SK-N-SH (cell line): ENCODE measurements around the gene NEK6. TPM values are rescaled to one million over a fixed set of nuclear protein-coding genes. Genes with fewer than 3 reads are reported as not detected.

Experiments
- CTCF ChIA-PET: fragments of 300-600, 350-600 bp; formaldehyde crosslinking; extraction: SDS; loops from one replicate; lab custom pipeline; 2021; lab: Yijun Ruan, JAX
- POLR2A ChIA-PET: fragments of 350-600 bp; sonication (Branson Sonifier 250); formaldehyde crosslinking; extraction: SDS; loops from one replicate; lab custom pipeline; 2020; ENCODE audit warnings: antibody characterized with exemption, inconsistent platforms; lab: Yijun Ruan, JAX
- DNase-seq: peaks from one replicate; pipeline ENCODE4 v3.0.0; 2012
- H2AFZ ChIP-seq: fragments of 200-600 bp; sonication (generic); 2 replicates; pipeline ENCODE4 v1.8.1; 2016; ENCODE audit warnings: antibody characterized with exemption, mild to moderate bottlenecking, low read depth
- H3F3A ChIP-seq: fragments of 200-600 bp; sonication (generic); replicated peaks from 2 replicates; pipeline ENCODE3; 2016; ENCODE audit warnings: antibody characterized with exemption, mild to moderate bottlenecking; ENCODE audit not compliant: insufficient read depth
- H3K27ac ChIP-seq, 2 experiments: fragments of 200-500 bp in 1 of 2; fragments of 200-600 bp in 1 of 2; sonication (Bioruptor generic) in 1 of 2; sonication (generic), shearing (Covaris generic) in 1 of 2; 2 replicates each; pipeline versions ENCODE4 v1.5.1 to v1.6.1; 2014 to 2016; ENCODE audit warnings: low read depth in 2 of 2, inconsistent platforms in 1 of 2, low read length in 1 of 2, mild to moderate bottlenecking in 1 of 2, mixed read lengths in 1 of 2
- H3K27me3 ChIP-seq: fragments of 200-600 bp; sonication (generic), shearing (Covaris generic); 2 replicates; pipeline ENCODE4 v1.6.1; 2016; ENCODE audit warnings: mixed run types; ENCODE audit not compliant: insufficient read depth
- H3K36me3 ChIP-seq, 2 experiments: fragments of 200-500 bp in 1 of 2; fragments of 200-600 bp in 1 of 2; sonication (Bioruptor generic) in 1 of 2; sonication (generic) in 1 of 2; replicated peaks in 1 of 2; 2 replicates each; pipeline versions ENCODE3 to v1.5.1; 2014 to 2016; ENCODE audit warnings: low read length in 1 of 2, mild to moderate bottlenecking in 1 of 2; ENCODE audit not compliant: insufficient read depth in 2 of 2, control insufficient read depth in 1 of 2
- H3K4me1 ChIP-seq, 2 experiments: fragments of 200-500 bp in 1 of 2; fragments of 200-600 bp in 1 of 2; sonication (Bioruptor generic) in 1 of 2; sonication (generic), shearing (Covaris generic) in 1 of 2; 2 replicates each; pipeline versions ENCODE4 v1.5.1 to v1.6.1; 2014 to 2016; ENCODE audit warnings: low read depth in 1 of 2, low read length in 1 of 2, mixed run types in 1 of 2; ENCODE audit not compliant: insufficient read depth in 2 of 2, control insufficient read depth in 1 of 2
- H3K4me2 ChIP-seq: fragments of 200-600 bp; sonication (generic), shearing (Covaris generic); 2 replicates; pipeline ENCODE4 v1.6.1; 2017; ENCODE audit warnings: mixed run types
- H3K4me3 ChIP-seq, 2 experiments: fragments of 200-500 bp in 1 of 2; fragments of 200-600 bp in 1 of 2; sonication (Bioruptor generic) in 1 of 2; sonication (generic), shearing (Covaris generic) in 1 of 2; 2 replicates each; pipeline versions ENCODE4 v1.5.1 to v1.8.1; 2014 to 2016; ENCODE audit warnings: low read depth in 2 of 2, inconsistent platforms in 1 of 2, low read length in 1 of 2, mild to moderate bottlenecking in 1 of 2, mixed read lengths in 1 of 2, moderate library complexity in 1 of 2
- H3K79me2 ChIP-seq: fragments of 200-600 bp; sonication (generic); 2 replicates; pipeline ENCODE4 v1.8.1; 2017; ENCODE audit warnings: mild to moderate bottlenecking; ENCODE audit not compliant: insufficient read depth
- H3K9ac ChIP-seq: fragments of 200-600 bp; sonication (generic); 2 replicates; pipeline ENCODE4 v1.6.1; 2017; ENCODE audit warnings: mixed run types
- H3K9me2 ChIP-seq: fragments of 200-600 bp; sonication (generic); 2 replicates; pipeline ENCODE4 v1.6.1; 2017; ENCODE audit warnings: mixed run types
- H3K9me3 ChIP-seq: fragments of 200-600 bp; sonication (generic); 2 replicates; pipeline ENCODE4 v1.6.1; 2017; ENCODE audit warnings: mixed run types, mild to moderate bottlenecking, moderate library complexity
- H4K20me1 ChIP-seq: fragments of 200-600 bp; sonication (generic); 2 replicates; pipeline ENCODE4 v1.6.1; 2017; ENCODE audit warnings: mild to moderate bottlenecking, mixed run types; ENCODE audit not compliant: insufficient read depth
- CHD2 ChIP-seq: fragments of 150-350 bp; IDR thresholded peaks from 2 replicates; pipeline ENCODE4 v1.6.1; 2018; ENCODE audit warnings: low read length; ENCODE audit not compliant: partially characterized antibody
- ELF1 ChIP-seq: IDR thresholded peaks from 2 replicates; pipeline ENCODE4 v1.4.0; 2012
- FOSL2 ChIP-seq: IDR thresholded peaks from 2 replicates; pipeline ENCODE4 v1.4.0; 2012; ENCODE audit warnings: low read depth, mild to moderate bottlenecking, moderate library complexity, borderline replicate concordance
- FOXM1 ChIP-seq: IDR thresholded peaks from 2 replicates; pipeline ENCODE4 v1.4.0; 2012; ENCODE audit warnings: low read depth, mild to moderate bottlenecking
- GATA2 ChIP-seq: sonication (generic); formaldehyde crosslinking; IDR thresholded peaks from 2 replicates; pipeline ENCODE4 v1.5.0; 2020; ENCODE audit warnings: mild to moderate bottlenecking, missing genetic modification reagents
- MXI1 ChIP-seq: IDR thresholded peaks from 2 replicates; pipeline ENCODE4 v1.6.1; 2012; ENCODE audit warnings: mild to moderate bottlenecking, low read depth, low read length, improper control_type of control experiment
- NFIC ChIP-seq: IDR thresholded peaks from 2 replicates; pipeline ENCODE4 v1.4.0; 2012; ENCODE audit warnings: borderline replicate concordance
- PBX3 ChIP-seq: IDR thresholded peaks from 2 replicates; pipeline ENCODE4; 2012
- POLR2AphosphoS5 ChIP-seq: IDR thresholded peaks from 2 replicates; pipeline ENCODE4 v1.6.1; 2012; ENCODE audit warnings: low read depth, low read length
- RAD21 ChIP-seq: IDR thresholded peaks from 2 replicates; pipeline ENCODE4 v1.6.1; 2012; ENCODE audit warnings: mild to moderate bottlenecking, low read length
- REST ChIP-seq: IDR thresholded peaks from 2 replicates; pipeline ENCODE4 v1.6.1; 2012; ENCODE audit warnings: mild to moderate bottlenecking, low read depth, low read length, moderate library complexity
- SIN3A ChIP-seq: IDR thresholded peaks from 2 replicates; pipeline ENCODE4 v1.6.1; 2012; ENCODE audit warnings: low read depth, mild to moderate bottlenecking, low read length, moderate library complexity, borderline replicate concordance
- SMC3 ChIP-seq: IDR thresholded peaks from 2 replicates; pipeline ENCODE4 v1.6.1; 2012; ENCODE audit warnings: low read depth, low read length, improper control_type of control experiment
- TAF1 ChIP-seq: IDR thresholded peaks from 2 replicates; pipeline ENCODE4 v1.6.1; 2012; ENCODE audit warnings: low read depth, mild to moderate bottlenecking, low read length, moderate library complexity, borderline replicate concordance
- USF1 ChIP-seq: IDR thresholded peaks from 2 replicates; pipeline ENCODE4 v1.4.0; 2012; ENCODE audit warnings: low read depth, borderline replicate concordance
- ZBTB33 ChIP-seq: IDR thresholded peaks from 2 replicates; pipeline ENCODE4 v1.4.0; 2012; ENCODE audit warnings: low read depth, borderline replicate concordance
- WGBS: methylation state at CpG from one replicate; pipeline ENCODE4 v1.1.6; 2017; ENCODE audit warnings: low lambda C conversion rate; 5-methylcytosine and 5-hydroxymethylcytosine counted together
- polyA plus RNA-seq, 3 experiments: library from polyadenylated mRNA; depleted of rRNA; stranded (reverse); fragments of >200 nt; gene quantifications; 2 replicates each; pipeline ENCODE4 v1.2.3, GENCODE V29; 2012

Gene NEK6
- polyA plus RNA-seq, 1 of the 3 experiments (the other 2 are of a cell fraction): 89.8 TPM

GRCh38 chr9:124214596-124215367 lies 43.0 kb upstream of the NEK6 start:
- Histone ChIP-seq H4K20me1 (no peaks in the 10 kb centered on the region), H3K9me3 (no peaks in the 10 kb centered on the region), H3K79me2 (no peaks in the 10 kb centered on the region), H3K4me3 (no peak overlapping the region), H3K9ac (no peak overlapping the region), H3K27me3 (no peaks in the 10 kb centered on the region), H3K4me2 (no peak overlapping the region), H3K4me1 (peaks cover 0 to 5% of the 10 kb centered on the region in 2 experiments; a peak in 1 of 4 replicates), H3F3A (no peaks in the 10 kb centered on the region), H3K36me3 (no peaks in the 10 kb centered on the region), H3K27ac (no peak overlapping the region), H2AFZ (no peak overlapping the region), H3K9me2 (no peaks in the 10 kb centered on the region)
- TF ChIP-seq RAD21 (no peak), CHD2 (no peak)
- 60% methylated on average over 3 of the region's 11 CpGs for WGBS
- DNase-seq: no peak
- ChIA-PET POLR2A (no interaction called here), CTCF (interaction anchor here (0.6 to 1.0 kb wide), 2 partner anchors 51 to 66 kb away, joined by 3 read pairs; no protein-coding TSS in a partner anchor)

GRCh38 chr9:124215368-124215910 lies 42.3 kb upstream of the NEK6 start:
- Histone ChIP-seq H3K9me3 (no peaks in the 10 kb centered on the region), H3K27me3 (no peaks in the 10 kb centered on the region), H3K36me3 (no peaks in the 10 kb centered on the region), H3K9ac (no peak overlapping the region), H3K27ac (no peak overlapping the region), H3K4me3 (no peak overlapping the region), H2AFZ (no peak overlapping the region), H3K79me2 (no peaks in the 10 kb centered on the region), H3K4me2 (no peak overlapping the region), H3K9me2 (no peaks in the 10 kb centered on the region), H3K4me1 (peaks cover 0 to 5% of the 10 kb centered on the region in 2 experiments; a peak in 1 of 4 replicates), H4K20me1 (no peaks in the 10 kb centered on the region), H3F3A (no peaks in the 10 kb centered on the region)
- WGBS: 69% methylated on average over 6 of the region's 6 CpGs
- POLR2A ChIA-PET: no interaction called here
- no peak for DNase-seq
- CTCF ChIA-PET: no interaction called here
- no peak for TF ChIP-seq FOSL2
- no peak for TF ChIP-seq MXI1
- TF ChIP-seq SMC3: no peak
- no peak for TF ChIP-seq SIN3A
- no peak for TF ChIP-seq TAF1
- TF ChIP-seq USF1: no peak
- TF ChIP-seq GATA2: no peak
- TF ChIP-seq PBX3: no peak
- TF ChIP-seq REST: no peak
- no peak for TF ChIP-seq CHD2
- no peak for TF ChIP-seq FOXM1
- TF ChIP-seq ELF1: no peak
- no peak for TF ChIP-seq NFIC
- no peak for TF ChIP-seq ZBTB33
- no peak for TF ChIP-seq POLR2AphosphoS5
